ENCODE measurements around the gene TGFBR3L. TPM values are rescaled to one million over a fixed set of nuclear protein-coding genes. Genes with fewer than 3 reads are reported as not detected.

The TGFBR3L gene
- total RNA-seq, 1 donor from 2014 or later = 1.2 TPM

GRCh38 chr19:7868671-7869452 lies 45.8 kb upstream of the TGFBR3L start:
- H3K27me3 Mint-ChIP-seq (ENCODE audit: low read depth) = peaks cover 62% of the 10 kb centered on the region

GRCh38 chr19:7869453-7869909 lies 45.1 kb upstream of the TGFBR3L start:
- peak; percentile 67 to 88 for DNase-seq (ENCODE audit: low spot score in 2 of 2, unreplicated experiment in 2 of 2)
- Mint-ChIP-seq H3K4me3 (peak overlapping the region; percentile 51), H3K4me1 (peaks cover 23% of the 10 kb centered on the region), H3K36me3 (no peaks in the 10 kb centered on the region), H3K27ac (no peak overlapping the region), H3K9me3 (no peaks in the 10 kb centered on the region), H3K27me3 (ENCODE audit: low read depth) (peaks cover 56% of the 10 kb centered on the region)
- TF ChIP-seq, protein P1, sequence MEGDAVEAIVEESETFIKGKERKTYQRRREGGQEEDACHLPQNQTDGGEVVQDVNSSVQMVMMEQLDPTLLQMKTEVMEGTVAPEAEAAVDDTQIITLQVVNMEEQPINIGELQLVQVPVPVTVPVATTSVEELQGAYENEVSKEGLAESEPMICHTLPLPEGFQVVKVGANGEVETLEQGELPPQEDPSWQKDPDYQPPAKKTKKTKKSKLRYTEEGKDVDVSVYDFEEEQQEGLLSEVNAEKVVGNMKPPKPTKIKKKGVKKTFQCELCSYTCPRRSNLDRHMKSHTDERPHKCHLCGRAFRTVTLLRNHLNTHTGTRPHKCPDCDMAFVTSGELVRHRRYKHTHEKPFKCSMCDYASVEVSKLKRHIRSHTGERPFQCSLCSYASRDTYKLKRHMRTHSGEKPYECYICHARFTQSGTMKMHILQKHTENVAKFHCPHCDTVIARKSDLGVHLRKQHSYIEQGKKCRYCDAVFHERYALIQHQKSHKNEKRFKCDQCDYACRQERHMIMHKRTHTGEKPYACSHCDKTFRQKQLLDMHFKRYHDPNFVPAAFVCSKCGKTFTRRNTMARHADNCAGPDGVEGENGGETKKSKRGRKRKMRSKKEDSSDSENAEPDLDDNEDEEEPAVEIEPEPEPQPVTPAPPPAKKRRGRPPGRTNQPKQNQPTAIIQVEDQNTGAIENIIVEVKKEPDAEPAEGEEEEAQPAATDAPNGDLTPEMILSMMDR (IDR thresholded peaks at IDR 0.05; ENCODE audit: unreplicated experiment) = peak; percentile 62

More at GRCh38 chr19:7868671-7869452, 45.8 kb upstream of the TGFBR3L start:
- Mint-ChIP-seq H3K4me3 (peak overlapping the region; percentile 58), H3K36me3 (no peaks in the 10 kb centered on the region), H3K27ac (peak overlapping the region; percentile 82), H3K4me1 (peaks cover 23% of the 10 kb centered on the region), H3K9me3 (no peaks in the 10 kb centered on the region)
- TF ChIP-seq, protein P1 (IDR thresholded peaks at IDR 0.05; ENCODE audit: unreplicated experiment) = peak; percentile 96
- DNase-seq (ENCODE audit: low spot score in 2 of 2, unreplicated experiment in 2 of 2) = peak; percentile 73 to 91

DNA sequence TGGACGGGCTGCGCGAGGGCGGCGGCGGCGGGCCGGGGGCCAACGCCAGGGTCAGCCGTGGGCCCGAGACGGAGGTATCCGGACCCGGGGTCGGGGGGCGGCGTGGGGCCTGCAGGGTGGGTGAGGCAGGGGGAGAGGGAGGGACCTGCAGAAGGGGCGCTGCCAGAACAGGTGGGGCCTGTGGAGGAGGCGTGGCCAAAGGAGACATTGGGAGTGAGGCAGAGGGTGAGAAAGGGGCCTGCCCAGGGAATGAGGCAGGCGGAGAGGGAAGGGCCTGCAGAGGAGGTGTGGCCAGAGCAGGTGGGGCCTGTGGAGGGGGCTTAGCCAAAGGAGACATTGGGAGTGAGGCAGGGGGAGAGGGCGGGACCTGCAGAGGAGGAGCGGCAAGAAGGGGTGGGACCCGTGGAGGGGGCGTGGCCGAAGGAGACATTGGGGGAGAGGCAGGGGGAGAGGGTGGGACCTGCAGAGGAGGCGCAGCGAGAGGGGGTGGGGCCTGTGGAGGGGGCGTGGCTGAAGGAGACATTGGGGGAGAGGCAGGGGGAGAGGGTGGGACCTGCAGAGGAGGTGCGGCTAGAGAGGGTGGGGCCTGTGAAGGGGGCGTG lies 44.6 kb upstream of the TGFBR3L start:
- TF ChIP-seq, protein P1 (IDR thresholded peaks at IDR 0.05; ENCODE audit: unreplicated experiment) = no peak
- Mint-ChIP-seq H3K27ac (peak overlapping the region; percentile 25), H3K4me3 (peak overlapping the region; percentile 50), H3K4me1 (peaks cover 27% of the 10 kb centered on the region), H3K36me3 (no peaks in the 10 kb centered on the region), H3K27me3 (ENCODE audit: low read depth) (peaks cover 56% of the 10 kb centered on the region), H3K9me3 (no peaks in the 10 kb centered on the region)
- peak in 1 of 2 experiments; percentile 65 for DNase-seq (ENCODE audit: low spot score in 2 of 2, unreplicated experiment in 2 of 2)

DNA sequence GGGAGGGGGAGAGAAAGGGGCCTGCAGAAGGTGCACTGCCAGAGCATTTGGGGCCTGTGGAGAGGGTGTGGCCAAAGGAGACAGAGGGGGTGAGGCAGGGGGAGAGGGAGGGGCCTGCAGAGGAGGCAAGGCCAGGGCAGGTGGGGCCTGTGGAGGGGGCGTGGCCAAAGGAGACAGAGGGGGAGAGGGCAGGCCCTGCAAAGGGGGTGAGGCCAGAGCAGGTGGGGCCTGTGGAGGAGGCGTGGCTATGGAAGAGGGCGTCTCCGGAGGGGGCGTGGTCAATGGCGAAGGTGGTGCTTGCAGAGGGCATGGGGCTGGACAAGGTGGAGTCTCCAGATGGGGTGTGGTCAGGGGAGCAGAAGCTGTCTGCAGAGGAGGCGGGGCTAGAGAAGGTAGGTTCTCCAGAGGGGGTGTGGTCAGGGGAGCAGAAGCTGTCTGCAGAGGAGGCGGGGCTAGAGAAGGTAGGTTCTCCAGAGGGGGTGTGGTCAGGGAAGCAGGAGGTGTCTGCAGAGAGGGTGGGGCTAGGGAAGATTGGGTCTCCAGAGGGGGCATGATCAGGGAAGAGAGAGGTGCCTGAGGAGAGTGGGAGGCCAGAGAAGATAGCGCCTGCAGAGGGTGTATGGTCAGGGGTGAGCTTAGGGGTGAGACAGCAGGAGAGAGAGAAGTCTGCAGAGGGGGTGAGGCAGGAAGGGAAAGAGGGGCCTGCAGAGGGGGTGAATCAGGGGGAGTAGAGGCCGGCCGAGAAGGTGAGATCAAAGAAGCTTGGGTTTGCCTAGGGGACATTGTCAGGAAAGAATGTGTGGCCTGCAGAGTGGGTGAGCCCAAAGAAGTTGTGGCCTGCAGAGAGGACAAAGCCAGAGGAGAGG lies 43.8 kb upstream of the TGFBR3L start:
- DNase-seq (ENCODE audit: low spot score in 2 of 2, unreplicated experiment in 2 of 2) = peak in 1 of 2 experiments; percentile 64
- Mint-ChIP-seq H3K4me1 (peaks cover 27% of the 10 kb centered on the region), H3K27ac (peak overlapping the region; percentile 97), H3K27me3 (ENCODE audit: low read depth) (peaks cover 55% of the 10 kb centered on the region), H3K36me3 (no peaks in the 10 kb centered on the region), H3K9me3 (no peaks in the 10 kb centered on the region), H3K4me3 (peak overlapping the region; percentile 64)
- TF ChIP-seq, protein P1 (IDR thresholded peaks at IDR 0.05; ENCODE audit: unreplicated experiment) = no peak

Measured in mesothelial cell of epicardium (in vitro differentiated cells).